HepG2 (cell line): ENCODE data around the gene PIP5K1C. TPM values are rescaled to one million over a fixed set of nuclear protein-coding genes. Genes with fewer than 3 reads are reported as not detected.

Source experiments
- ATAC-seq: fragments of 200-7000 bp; cut with Tn5 transposase; 3 replicates; pipeline ENCODE4 v1.9.1; 2020; ENCODE audit warnings: mild to moderate bottlenecking, moderate library complexity
- BruUV-seq: library from RNA; stranded (reverse); fragments of 400-500 nt; replicated peaks from 2 replicates; lab custom pipeline; 2021; lab: Mats Ljungman, UMichigan
- CTCF ChIA-PET: fragments of 300-600 bp; formaldehyde crosslinking; extraction: SDS; loops from one replicate; lab custom pipeline; 2021; ENCODE audit warnings: low total read pairs, inconsistent platforms, low intra/inter-chr PET ratio; lab: Yijun Ruan, JAX
- POLR2A ChIA-PET: fragments of 350-600 bp; sonication (Branson Sonifier 250); formaldehyde crosslinking; loops from one replicate; lab custom pipeline; 2020; ENCODE audit warnings: antibody characterized with exemption, inconsistent platforms; lab: Yijun Ruan, JAX
- DNase-seq: peaks from one replicate; pipeline ENCODE4 v3.0.0-alpha.2; 2015; ENCODE audit warnings: low spot score
- FAIRE-seq: peaks from 3 replicates; lab custom pipeline; 2011; peaks lifted over from hg19 to GRCh38; lab: Jason Lieb, UNC
- H2AFZ ChIP-seq: one replicate; pipeline ENCODE4 v1.6.1; 2011; ENCODE audit warnings: low read length, inconsistent platforms
- H3K27ac ChIP-seq: fragments of 300-600 bp; 3 replicates; pipeline ENCODE4 v1.8.0; 2011; ENCODE audit warnings: mixed run types, mild to moderate bottlenecking, mixed read lengths, low read length, inconsistent platforms; ENCODE audit not compliant: insufficient read depth; ENCODE audit errors: extremely low read length
- H3K27me3 ChIP-seq, 2 experiments: fragments of 200-600 bp in 1 of 2; 2 replicates in 1 of 2; 3 replicates in 1 of 2; pipeline versions ENCODE4 v1.6.0 to v1.8.0; 2011; ENCODE audit warnings: low read length in 2 of 2, mild to moderate bottlenecking in 2 of 2, moderate library complexity in 2 of 2, inconsistent platforms in 1 of 2; ENCODE audit not compliant: insufficient read depth in 2 of 2, control insufficient read depth in 1 of 2
- H3K36me3 ChIP-seq, 2 experiments: fragments of 200-600 bp in 1 of 2; replicated peaks in 1 of 2; 2 replicates in 1 of 2; 3 replicates in 1 of 2; pipeline versions ENCODE4 v1.5.1 to v1.8.0; 2011; ENCODE audit warnings: low read length in 2 of 2, inconsistent platforms in 1 of 2; ENCODE audit not compliant: insufficient read depth in 2 of 2, control insufficient read depth in 1 of 2
- H3K4me1 ChIP-seq: 2 replicates; pipeline ENCODE4 v1.5.1; 2012; ENCODE audit warnings: low read length, inconsistent platforms; ENCODE audit not compliant: insufficient read depth
- H3K4me2 ChIP-seq: 2 replicates; pipeline ENCODE4 v1.6.0; 2011; ENCODE audit warnings: low read depth, low read length, inconsistent platforms
- H3K4me3 ChIP-seq, 3 experiments: fragments of 200-600 bp in 1 of 3; sonication (generic), shearing (Covaris generic) in 1 of 3; replicated peaks in 1 of 3; 2 replicates each; pipeline ENCODE4 v1.5.1; 2011 to 2016; ENCODE audit warnings: low read length in 3 of 3, inconsistent platforms in 2 of 3, low read depth in 2 of 3, mild to moderate bottlenecking in 2 of 3, control low read depth in 1 of 3, mixed read lengths in 1 of 3; ENCODE audit not compliant: insufficient read depth in 1 of 3
- H3K79me2 ChIP-seq: one replicate; pipeline ENCODE4 v1.6.1; 2011; ENCODE audit warnings: low read length, inconsistent platforms; ENCODE audit not compliant: insufficient read depth
- H3K9ac ChIP-seq: 2 replicates; pipeline ENCODE4 v1.6.0; 2011; ENCODE audit warnings: mild to moderate bottlenecking, low read depth, low read length, inconsistent platforms; ENCODE audit not compliant: insufficient read depth
- H3K9me3 ChIP-seq: 2 replicates; pipeline ENCODE4 v1.5.1; 2012; ENCODE audit warnings: mild to moderate bottlenecking, low read length
- H4K20me1 ChIP-seq: 2 replicates; pipeline ENCODE4 v1.6.0; 2011; ENCODE audit warnings: inconsistent platforms, mild to moderate bottlenecking, low read length, moderate library complexity; ENCODE audit not compliant: insufficient read depth
- EEA1 ChIP-seq: sonication (generic); formaldehyde crosslinking; IDR thresholded peaks from 2 replicates; pipeline ENCODE4 v1.5.1; 2020; ENCODE audit warnings: mild to moderate bottlenecking, missing genetic modification reagents, borderline replicate concordance
- FLYWCH1 ChIP-seq: sonication (generic); formaldehyde crosslinking; IDR thresholded peaks from 2 replicates; pipeline ENCODE4 v1.8.1; 2023; ENCODE audit warnings: mild to moderate bottlenecking, missing genetic modification reagents
- HNRNPL ChIP-seq: fragments of 200-400 bp; formaldehyde crosslinking; IDR thresholded peaks from 2 replicates; pipeline ENCODE4 v1.6.1; 2017; ENCODE audit warnings: mild to moderate bottlenecking, low read depth, low read length
- ISL2 ChIP-seq: sonication (generic); formaldehyde crosslinking; IDR thresholded peaks from 2 replicates; pipeline ENCODE4 v1.5.0; 2020; ENCODE audit warnings: missing genetic modification reagents
- KDM1A ChIP-seq: IDR thresholded peaks from 2 replicates; pipeline ENCODE4 v1.6.1; 2016; ENCODE audit warnings: missing compliant biosample characterization
- KDM3A ChIP-seq: IDR thresholded peaks from 2 replicates; pipeline ENCODE4 v1.6.1; 2018; ENCODE audit warnings: low read depth, missing compliant biosample characterization
- NFKB2 ChIP-seq: sonication (generic); formaldehyde crosslinking; IDR thresholded peaks from 2 replicates; pipeline ENCODE4 v1.4.0; 2020; ENCODE audit warnings: missing genetic modification reagents, borderline replicate concordance
- NR2F1 ChIP-seq, 2 experiments: fragments of 450-650 bp in 1 of 2; formaldehyde crosslinking in 1 of 2; IDR thresholded peaks; 2 replicates each; pipeline versions ENCODE4 v1.5.0 to v1.6.1; 2016 to 2020; ENCODE audit warnings: mild to moderate bottlenecking in 1 of 2, missing compliant biosample characterization in 1 of 2, missing genetic modification reagents in 1 of 2, moderate library complexity in 1 of 2
- SALL1 ChIP-seq: sonication (generic); formaldehyde crosslinking; IDR thresholded peaks from 2 replicates; pipeline ENCODE4 v1.8.0; 2022; ENCODE audit warnings: mild to moderate bottlenecking, missing genetic modification reagents
- SATB2 ChIP-seq: sonication (generic); formaldehyde crosslinking; IDR thresholded peaks from 2 replicates; pipeline ENCODE4 v1.5.0; 2020; ENCODE audit warnings: missing genetic modification reagents
- XBP1 ChIP-seq: sonication (generic); formaldehyde crosslinking; IDR thresholded peaks from 2 replicates; pipeline ENCODE4 v1.5.0; 2020; ENCODE audit warnings: missing genetic modification reagents
- ZNF101 ChIP-seq: sonication (generic); formaldehyde crosslinking; IDR thresholded peaks from 2 replicates; pipeline ENCODE4 v1.4.0; 2020; ENCODE audit warnings: mild to moderate bottlenecking, low read depth, missing genetic modification reagents, borderline replicate concordance
- ZNF251 ChIP-seq: sonication (generic); formaldehyde crosslinking; IDR thresholded peaks from 2 replicates; pipeline ENCODE4 v1.9.0; 2021; ENCODE audit warnings: mild to moderate bottlenecking, missing genetic modification reagents
- WGBS: methylation state at CpG from one replicate; pipeline ENCODE4 v1.1.6; 2017; ENCODE audit warnings: low lambda C conversion rate; 5-methylcytosine and 5-hydroxymethylcytosine counted together
- in situ Hi-C: cut with HindIII; loops from 2 replicates; pipeline ENCODE4 v1.10.0; 2017; ENCODE audit warnings: low pct_unique_long_range_greater_than_20kb; ENCODE audit not compliant: extremely low pct_ligation_motif_present
- intact Hi-C: fragments of 100-400 bp; cut with micrococcal nuclease; formaldehyde crosslinking; loops from one replicate; pipeline ENCODE4 v1.10.0; 2022; ENCODE audit not compliant: unreplicated experiment
- polyA plus RNA-seq, 8 experiments: library from polyadenylated mRNA; depleted of rRNA in 3 of 8; stranded (reverse) in 7 of 8; unstranded in 1 of 8; fragments of >200 nt; fragmentation: Illumina TruSeq in 4 of 8; extraction: Trizol in 4 of 8; gene quantifications; 2 replicates each; pipeline versions ENCODE4 v1.2.1 to v1.2.3, GENCODE V29; 2011 to 2016; ENCODE audit warnings: low read depth in 4 of 8, missing spikeins in 1 of 8, mixed read lengths in 1 of 8; ENCODE audit not compliant: insufficient read depth in 1 of 8
- total RNA-seq, 5 experiments: library from RNA; depleted of rRNA; stranded (reverse); fragments of >200 nt; fragmentation: Illumina TruSeq; extraction: Trizol; gene quantifications; 2 replicates each; pipeline ENCODE4 v1.2.3, GENCODE V29; 2016; ENCODE audit warnings: low read depth in 1 of 5
- TF ChIP-seq, protein P1 (sequence below): sonication (generic); formaldehyde crosslinking; IDR thresholded peaks from 2 replicates; pipeline ENCODE4 v1.9.0; 2021; ENCODE audit warnings: mild to moderate bottlenecking, missing genetic modification reagents

Gene PIP5K1C
- total and polyA plus RNA-seq, 2 of the 13 experiments (the other 11 are each of a cell fraction or from before 2014, with no cell fraction given): 3.6 to 4.3 TPM

DNA sequence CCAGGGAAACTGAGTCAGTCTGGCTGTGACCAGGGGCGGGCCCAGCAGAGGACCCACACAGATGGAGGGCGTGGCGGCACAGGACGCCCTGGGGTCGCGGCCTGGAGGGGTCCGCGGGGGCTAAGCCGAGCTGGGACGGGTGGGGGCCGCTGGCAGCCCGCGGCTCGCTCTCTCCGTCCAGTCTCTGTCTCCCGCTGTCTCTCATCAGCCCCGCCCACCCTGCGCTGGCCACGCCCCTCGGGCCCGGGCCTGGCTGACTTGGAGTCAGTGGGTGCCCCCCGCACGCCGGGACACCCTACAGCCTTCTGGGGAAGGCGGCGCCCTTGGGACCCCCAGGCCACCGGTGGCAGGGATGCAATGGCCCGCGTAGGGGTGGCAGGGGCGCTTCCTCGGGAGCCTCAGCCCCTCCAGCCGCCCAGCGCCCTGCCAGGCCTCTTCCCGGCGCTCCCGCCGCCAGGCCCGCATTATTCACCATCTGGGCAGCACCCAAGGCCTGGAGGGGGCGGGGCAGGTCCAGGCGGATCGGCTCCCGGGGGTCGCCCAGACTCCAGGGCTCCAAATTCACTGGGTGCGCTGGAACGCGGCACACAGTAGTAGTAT, 93.5 kb downstream of the PIP5K1C start, which contains the start of gene TBXA2R (continued):
- TF ChIP-seq XBP1 (CRISPR knock-in tag) (no peak), NFKB2 (peak; percentile 21; the same call in 1 of the 2 replicates)

DNA sequence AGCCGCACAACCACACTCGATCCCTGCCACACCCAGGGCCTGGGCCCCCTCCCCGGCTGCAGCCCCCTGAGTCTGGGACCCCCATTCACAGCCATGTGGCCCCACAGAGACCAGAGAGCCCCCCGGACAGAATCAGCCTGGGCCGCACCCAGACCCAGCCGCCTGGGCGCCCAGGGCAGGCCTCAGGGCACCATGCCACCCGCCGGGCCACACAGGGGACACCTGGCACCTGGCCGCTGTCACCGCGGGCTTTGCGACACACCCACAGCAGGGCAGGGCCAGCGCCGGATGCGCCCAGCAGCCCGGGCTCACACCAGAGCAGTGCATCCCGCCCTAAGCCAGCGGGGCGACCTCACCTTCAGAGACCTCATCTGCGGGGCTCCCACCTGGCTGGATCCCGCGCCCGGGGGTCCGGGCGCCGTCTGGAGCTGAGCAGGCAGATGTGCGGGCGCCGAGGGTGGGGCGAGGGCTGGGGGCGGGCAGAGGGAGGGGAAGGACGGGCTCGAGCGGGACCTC, 94.0 kb downstream of the PIP5K1C start:
- POLR2A ChIA-PET: no interaction called here
- Histone ChIP-seq H3K9ac (no peak overlapping the region), H3K4me3 (peak overlapping the region; percentile 37 to 59 (median 49); a peak in 5 of 6 replicates), H3K79me2 (no peaks in the 10 kb centered on the region), H3K9me3 (no peaks in the 10 kb centered on the region), H3K27ac (no peak overlapping the region), H4K20me1 (no peaks in the 10 kb centered on the region), H3K27me3 (peaks cover 0 to 29% of the 10 kb centered on the region in 2 experiments; a peak in 2 of 5 replicates), H3K4me2 (peak overlapping the region; percentile 77), H2AFZ (no peak overlapping the region), H3K36me3 (0 out of 5 replicates have a peak, but pooled peaks cover 0 to 2% of the 10 kb centered on the region in 2 experiments), H3K4me1 (peaks cover 48% of the 10 kb centered on the region)
- FAIRE-seq: no peak
- in situ Hi-C loops (no loop called here), intact Hi-C loops (no loop called here)
- CTCF ChIA-PET: no interaction called here
- no peak for DNase-seq
- WGBS: 50% methylated on average over 1 of the region's 35 CpGs
- peak; percentile 53 for ATAC-seq
- BruUV-seq: no TSS peak
- TF ChIP-seq ISL2 (CRISPR knock-in tag) (no peak), ZNF101 (CRISPR knock-in tag) (no peak), NR2F1 (CRISPR knock-in tag; IDR thresholded peaks at IDR 0.05) (no peak), KDM1A (CRISPR knock-in tag) (no peak), EEA1 (CRISPR knock-in tag) (no peak), FLYWCH1 (CRISPR knock-in tag) (no peak), SALL1 (CRISPR knock-in tag) (0 out of 2 replicates have a peak, but pooled peaks have one; percentile 10), ZNF251 (CRISPR knock-in tag) (no peak), SATB2 (CRISPR knock-in tag) (no peak), HNRNPL (peak; percentile 73), KDM3A (CRISPR knock-in tag) (no peak)
- TF ChIP-seq, protein P1, sequence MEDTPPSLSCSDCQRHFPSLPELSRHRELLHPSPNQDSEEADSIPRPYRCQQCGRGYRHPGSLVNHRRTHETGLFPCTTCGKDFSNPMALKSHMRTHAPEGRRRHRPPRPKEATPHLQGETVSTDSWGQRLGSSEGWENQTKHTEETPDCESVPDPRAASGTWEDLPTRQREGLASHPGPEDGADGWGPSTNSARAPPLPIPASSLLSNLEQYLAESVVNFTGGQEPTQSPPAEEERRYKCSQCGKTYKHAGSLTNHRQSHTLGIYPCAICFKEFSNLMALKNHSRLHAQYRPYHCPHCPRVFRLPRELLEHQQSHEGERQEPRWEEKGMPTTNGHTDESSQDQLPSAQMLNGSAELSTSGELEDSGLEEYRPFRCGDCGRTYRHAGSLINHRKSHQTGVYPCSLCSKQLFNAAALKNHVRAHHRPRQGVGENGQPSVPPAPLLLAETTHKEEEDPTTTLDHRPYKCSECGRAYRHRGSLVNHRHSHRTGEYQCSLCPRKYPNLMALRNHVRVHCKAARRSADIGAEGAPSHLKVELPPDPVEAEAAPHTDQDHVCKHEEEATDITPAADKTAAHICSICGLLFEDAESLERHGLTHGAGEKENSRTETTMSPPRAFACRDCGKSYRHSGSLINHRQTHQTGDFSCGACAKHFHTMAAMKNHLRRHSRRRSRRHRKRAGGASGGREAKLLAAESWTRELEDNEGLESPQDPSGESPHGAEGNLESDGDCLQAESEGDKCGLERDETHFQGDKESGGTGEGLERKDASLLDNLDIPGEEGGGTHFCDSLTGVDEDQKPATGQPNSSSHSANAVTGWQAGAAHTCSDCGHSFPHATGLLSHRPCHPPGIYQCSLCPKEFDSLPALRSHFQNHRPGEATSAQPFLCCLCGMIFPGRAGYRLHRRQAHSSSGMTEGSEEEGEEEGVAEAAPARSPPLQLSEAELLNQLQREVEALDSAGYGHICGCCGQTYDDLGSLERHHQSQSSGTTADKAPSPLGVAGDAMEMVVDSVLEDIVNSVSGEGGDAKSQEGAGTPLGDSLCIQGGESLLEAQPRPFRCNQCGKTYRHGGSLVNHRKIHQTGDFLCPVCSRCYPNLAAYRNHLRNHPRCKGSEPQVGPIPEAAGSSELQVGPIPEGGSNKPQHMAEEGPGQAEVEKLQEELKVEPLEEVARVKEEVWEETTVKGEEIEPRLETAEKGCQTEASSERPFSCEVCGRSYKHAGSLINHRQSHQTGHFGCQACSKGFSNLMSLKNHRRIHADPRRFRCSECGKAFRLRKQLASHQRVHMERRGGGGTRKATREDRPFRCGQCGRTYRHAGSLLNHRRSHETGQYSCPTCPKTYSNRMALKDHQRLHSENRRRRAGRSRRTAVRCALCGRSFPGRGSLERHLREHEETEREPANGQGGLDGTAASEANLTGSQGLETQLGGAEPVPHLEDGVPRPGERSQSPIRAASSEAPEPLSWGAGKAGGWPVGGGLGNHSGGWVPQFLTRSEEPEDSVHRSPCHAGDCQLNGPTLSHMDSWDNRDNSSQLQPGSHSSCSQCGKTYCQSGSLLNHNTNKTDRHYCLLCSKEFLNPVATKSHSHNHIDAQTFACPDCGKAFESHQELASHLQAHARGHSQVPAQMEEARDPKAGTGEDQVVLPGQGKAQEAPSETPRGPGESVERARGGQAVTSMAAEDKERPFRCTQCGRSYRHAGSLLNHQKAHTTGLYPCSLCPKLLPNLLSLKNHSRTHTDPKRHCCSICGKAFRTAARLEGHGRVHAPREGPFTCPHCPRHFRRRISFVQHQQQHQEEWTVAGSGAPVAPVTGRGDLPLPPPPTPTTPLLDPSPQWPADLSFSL (CRISPR knock-in tag): no peak
